ENCODE measurements around the gene CPS1. TPM values are rescaled to one million over a fixed set of nuclear protein-coding genes. Genes with fewer than 3 reads are reported as not detected.

CPS1 gene
- total RNA-seq, 2 donors from 2014 or later, result 2.9 to 4.9 TPM

- no peak for DNase-seq
- Histone ChIP-seq H3K27me3 (no peaks in the 10 kb centered on the region), H3K4me1 (no peaks in the 10 kb centered on the region), H3K4me3 (no peak overlapping the region), H3K27ac (no peak overlapping the region), H3K36me3 (replicated peaks in 1 of 2; ENCODE audit: insufficient read depth in 1 of 2, low read depth in 2 of 2) (no peaks in the 10 kb centered on the region), H3K9me3 (no peaks in the 10 kb centered on the region)
- TF ChIP-seq POLR2A (IDR thresholded peaks at IDR 0.05) (no peak), CTCF (IDR thresholded peaks at IDR 0.05) (no peak)
- 69 to 83% methylated on average over 2 of the region's 2 CpGs for WGBS, 2 donors
- intact Hi-C loops (cut with DNase I), result no loop called here
- ATAC-seq, result no peak
These were observed 28.4 kb downstream of the CPS1 start for GRCh38 chr2:210584834-210585233.

GRCh38 chr2:210586381-210586780 is 30.0 kb downstream of the CPS1 start:
- H3K27me3 ChIP-seq, result no peaks in the 10 kb centered on the region
- TF ChIP-seq CTCF (IDR thresholded peaks at IDR 0.05) (no peak), POLR2A (IDR thresholded peaks at IDR 0.05) (no peak)
- H3K4me1 ChIP-seq, result no peaks in the 10 kb centered on the region
- ATAC-seq, result no peak
- H3K36me3 ChIP-seq (replicated peaks in 1 of 2; ENCODE audit: insufficient read depth in 1 of 2, low read depth in 2 of 2), result no peaks in the 10 kb centered on the region
- intact Hi-C loops (cut with DNase I), result no loop called here
- DNase-seq, result no peak
- no peak overlapping the region for H3K4me3 ChIP-seq
- H3K9me3 ChIP-seq, result no peaks in the 10 kb centered on the region
- H3K27ac ChIP-seq, result no peak overlapping the region

GRCh38 chr2:210591663-210592062 is 35.3 kb downstream of the CPS1 start:
- Histone ChIP-seq H3K4me3 (no peak overlapping the region), H3K27ac (no peak overlapping the region), H3K4me1 (no peaks in the 10 kb centered on the region), H3K27me3 (no peaks in the 10 kb centered on the region), H3K9me3 (no peaks in the 10 kb centered on the region), H3K36me3 (replicated peaks in 1 of 2; ENCODE audit: insufficient read depth in 1 of 2, low read depth in 2 of 2) (no peaks in the 10 kb centered on the region)
- TF ChIP-seq CTCF (IDR thresholded peaks at IDR 0.05) (no peak), POLR2A (IDR thresholded peaks at IDR 0.05) (no peak)
- DNase-seq (no peak), ATAC-seq (no peak)
- WGBS, 2 donors, result 21 to 38% methylated on average over 2 of the region's 2 CpGs
- intact Hi-C loops (cut with DNase I), result no loop called here

GRCh38 chr2:210592726-210593125 is 36.3 kb downstream of the CPS1 start:
- intact Hi-C loops (cut with DNase I), result no loop called here
- Histone ChIP-seq H3K27me3 (no peaks in the 10 kb centered on the region), H3K4me1 (no peaks in the 10 kb centered on the region), H3K9me3 (no peaks in the 10 kb centered on the region), H3K27ac (no peak overlapping the region), H3K4me3 (no peak overlapping the region), H3K36me3 (replicated peaks in 1 of 2; ENCODE audit: insufficient read depth in 1 of 2, low read depth in 2 of 2) (no peaks in the 10 kb centered on the region)
- no peak for DNase-seq
- no peak for TF ChIP-seq CTCF (IDR thresholded peaks at IDR 0.05)
- no peak for TF ChIP-seq POLR2A (IDR thresholded peaks at IDR 0.05)
- WGBS, 2 donors, result 76 to 79% methylated on average over 4 of the region's 4 CpGs
- no peak for ATAC-seq

GRCh38 chr2:210593166-210593565 is 36.8 kb downstream of the CPS1 start:
- Histone ChIP-seq H3K4me3 (no peak overlapping the region), H3K27me3 (no peaks in the 10 kb centered on the region), H3K9me3 (no peaks in the 10 kb centered on the region), H3K36me3 (replicated peaks in 1 of 2; ENCODE audit: insufficient read depth in 1 of 2, low read depth in 2 of 2) (no peaks in the 10 kb centered on the region), H3K27ac (no peak overlapping the region), H3K4me1 (no peaks in the 10 kb centered on the region)
- DNase-seq (no peak), ATAC-seq (no peak)
- WGBS, 2 donors, result 87 to 93% methylated on average over 4 of the region's 4 CpGs
- no peak for TF ChIP-seq CTCF (IDR thresholded peaks at IDR 0.05)
- no peak for TF ChIP-seq POLR2A (IDR thresholded peaks at IDR 0.05)
- intact Hi-C loops (cut with DNase I), result no loop called here
